Hypothalamus (tissue), 51 donors: ENCODE results near the gene EPAS1.
A peak's percentile ranks its signal among the peaks of the same experiment; 100 is the strongest.

Experiments
- DNase-seq, 51 donors: peaks; one replicate each; lab custom pipeline; 2025; lab: John Stamatoyannopoulos, UW

Gene EPAS1

DNA sequence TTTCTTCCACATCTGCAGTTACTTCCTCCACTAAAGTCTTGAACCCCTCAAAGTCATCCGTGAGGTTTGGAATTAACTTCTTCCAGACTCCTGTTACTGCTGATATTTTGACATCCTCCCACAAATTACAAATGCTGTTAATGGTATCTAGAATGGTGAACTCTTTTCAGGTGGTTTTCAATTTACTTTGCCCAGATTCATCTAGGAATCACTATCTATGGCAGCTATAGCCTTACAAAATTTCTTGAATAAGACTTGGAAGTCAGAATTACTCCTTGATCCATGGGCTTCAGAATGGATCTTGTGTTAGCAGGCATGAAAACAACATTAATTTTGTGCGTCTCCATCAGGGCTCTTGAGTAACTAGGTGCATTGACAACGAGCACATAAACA, 19.9 kb downstream of the EPAS1 start:
- no peak for DNase-seq

DNA sequence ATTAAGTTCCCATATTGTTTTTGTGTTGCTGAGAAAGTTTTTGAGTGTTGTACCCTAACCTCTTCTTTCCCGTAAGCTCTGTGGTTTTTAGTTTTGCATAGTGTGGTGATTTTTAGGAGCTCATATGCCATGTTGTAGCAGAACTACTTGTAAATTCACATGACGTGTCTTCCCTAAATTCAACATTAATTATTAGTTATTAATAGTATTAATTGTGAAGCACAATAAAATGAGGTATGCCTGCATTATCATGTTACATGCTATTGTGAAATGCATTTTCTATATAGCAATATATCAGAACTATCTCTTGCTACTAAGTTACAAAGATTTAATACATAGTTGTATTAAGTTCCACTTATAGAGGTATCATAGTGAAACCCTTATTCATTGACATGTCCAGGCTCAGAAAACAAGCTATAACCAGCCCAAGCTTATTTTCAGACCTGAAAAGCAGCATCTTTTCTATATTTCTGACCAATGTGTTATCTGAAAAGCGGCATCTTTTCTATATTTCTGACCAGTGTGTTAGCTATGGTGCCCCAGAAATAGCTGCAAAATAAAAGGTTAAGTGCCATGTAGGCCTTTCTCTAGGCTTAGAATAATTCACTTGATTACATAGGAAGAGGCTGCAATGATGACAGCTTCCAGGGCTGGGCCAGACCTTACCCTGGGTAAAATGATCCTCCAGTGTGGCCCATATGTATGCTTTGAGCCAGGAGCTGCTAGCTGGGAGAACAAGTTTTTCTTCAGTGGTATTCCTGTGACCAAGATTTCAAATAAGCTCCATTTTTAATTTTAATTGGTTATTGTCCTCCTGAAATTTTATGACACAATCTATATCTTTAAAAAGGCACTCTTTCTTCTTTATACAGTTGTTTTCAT, 21.6 kb downstream of the EPAS1 start:
- DNase-seq: no peak

DNA sequence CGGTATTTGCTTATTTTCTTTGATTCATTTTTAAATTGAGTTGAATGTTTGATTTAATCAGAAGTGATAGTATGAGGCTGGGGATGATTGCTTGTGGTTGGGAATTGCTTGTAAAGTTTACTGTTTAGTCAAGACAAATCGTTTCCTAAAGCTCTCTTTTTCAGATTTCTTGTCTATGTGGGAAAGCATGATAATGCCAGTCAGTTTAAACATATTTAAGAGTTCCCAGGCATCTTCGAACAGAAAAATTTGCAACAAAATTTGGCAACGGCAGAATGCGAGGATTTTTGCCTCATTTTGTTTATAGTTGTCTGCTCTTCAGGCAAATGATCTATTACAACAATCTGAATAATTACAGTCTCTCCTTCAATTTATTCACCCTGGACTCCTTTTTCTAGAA, 22.5 kb downstream of the EPAS1 start:
- no peak for DNase-seq

DNA sequence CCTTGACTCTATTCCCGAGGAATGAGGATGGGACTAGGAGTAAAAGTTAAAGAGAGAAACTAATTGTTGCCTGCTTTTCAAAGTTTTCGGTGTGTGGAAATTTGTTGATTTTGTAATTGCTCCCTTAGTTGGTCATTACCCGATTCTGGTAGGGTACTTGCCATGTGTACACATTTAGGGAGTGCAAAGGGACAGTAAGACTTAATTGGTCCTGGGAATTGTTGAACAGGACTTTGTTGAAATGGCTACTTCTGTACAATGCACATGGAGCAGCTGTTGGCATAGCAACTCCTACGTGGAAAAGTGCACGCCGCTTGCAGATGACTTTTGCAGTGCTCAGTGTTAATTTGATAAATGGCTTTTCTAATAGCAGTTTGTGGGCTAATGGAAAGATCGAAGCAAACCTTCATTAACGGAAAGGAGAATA, 22.9 kb downstream of the EPAS1 start:
- peak in 1 of 51 donors; percentile 32 for DNase-seq

DNA sequence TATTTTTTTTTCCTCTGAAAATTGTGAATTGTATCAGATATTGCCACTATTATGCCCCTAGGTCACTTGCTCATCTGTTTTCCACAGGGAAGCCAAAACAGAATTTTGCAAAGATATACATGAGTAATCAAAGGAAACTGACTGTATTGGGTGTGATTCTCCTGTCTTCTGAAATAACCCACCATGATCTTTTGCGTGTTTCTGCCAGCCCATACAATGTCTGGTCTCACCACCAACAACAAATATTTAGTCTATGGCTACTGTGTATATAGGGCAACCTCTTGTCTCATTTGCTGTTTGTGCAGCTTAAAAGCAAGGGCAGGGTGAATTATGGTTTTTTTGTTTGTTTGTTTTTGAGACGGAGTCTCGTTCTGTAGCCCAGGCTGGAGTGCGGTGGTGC, 26.5 kb downstream of the EPAS1 start:
- DNase-seq: no peak

DNA sequence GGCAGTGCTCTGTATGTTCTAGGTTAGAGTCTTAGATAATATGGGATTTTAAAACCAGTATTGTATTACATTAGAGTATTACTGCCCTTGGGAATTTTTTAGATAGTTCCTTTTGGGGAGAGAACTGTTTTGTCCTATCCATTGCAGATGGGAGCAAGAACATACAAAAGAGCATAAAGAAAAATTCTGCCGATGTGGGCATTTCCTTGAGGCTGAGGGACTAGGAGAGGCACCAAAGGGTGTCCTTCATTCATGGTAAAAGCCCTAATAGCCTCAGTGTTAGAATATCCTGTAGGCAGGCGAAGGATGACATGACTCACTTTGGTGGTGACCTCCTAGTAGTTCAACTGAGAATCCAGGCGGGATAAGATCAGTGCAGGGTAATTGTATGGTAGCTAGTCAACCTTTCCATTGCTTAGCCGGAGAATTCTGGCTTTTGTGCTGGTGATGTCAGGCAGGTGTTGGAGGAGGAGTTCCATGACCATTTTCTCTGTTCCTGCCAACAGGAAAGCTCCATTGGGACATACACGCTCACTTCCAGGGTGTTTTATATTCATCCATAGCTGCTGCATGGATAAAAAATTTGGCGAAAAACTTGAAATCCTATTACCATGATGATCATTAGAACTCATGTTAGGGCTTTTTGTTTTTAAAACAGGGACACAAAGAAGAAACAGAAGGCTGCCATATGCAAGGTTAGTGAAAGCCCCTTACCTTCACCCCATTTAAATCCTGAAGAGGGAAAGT, 28.1 kb downstream of the EPAS1 start:
- DNase-seq: no peak

DNA sequence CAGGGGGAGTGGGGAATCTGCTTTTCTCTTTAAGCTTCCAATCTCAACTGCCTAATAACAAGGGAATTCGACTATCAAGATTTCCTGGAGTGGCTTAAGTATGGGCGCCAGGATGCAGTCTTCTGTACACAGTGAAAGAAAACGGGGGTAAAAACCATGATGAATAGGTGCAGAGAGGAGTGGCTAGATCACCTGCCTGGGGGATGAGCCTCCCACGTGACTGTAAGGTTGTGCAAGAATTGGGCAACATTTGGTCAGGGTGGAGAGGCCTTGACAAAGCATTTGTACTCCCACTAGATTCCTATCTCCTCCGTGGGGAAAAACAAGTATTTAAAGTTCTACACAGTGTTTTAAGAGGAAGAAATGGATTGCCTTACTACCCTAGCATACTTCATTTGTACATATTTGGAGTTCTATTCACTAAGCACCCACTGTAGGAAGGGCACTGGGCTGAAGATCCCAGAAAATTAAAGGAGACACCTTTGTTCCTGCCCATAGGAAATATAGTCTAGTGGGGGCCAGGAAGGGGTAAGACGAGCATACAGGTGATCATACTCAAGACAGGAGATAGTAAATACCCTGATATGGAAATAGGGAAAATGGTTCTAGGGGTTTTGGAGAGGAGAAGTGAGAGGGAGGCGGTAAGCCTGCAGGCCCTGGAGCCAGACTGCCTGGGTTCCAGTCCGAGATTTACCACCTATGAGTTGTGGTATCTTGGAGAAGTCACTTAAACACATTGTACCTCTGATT, 29.2 kb downstream of the EPAS1 start:
- DNase-seq: no peak

DNA sequence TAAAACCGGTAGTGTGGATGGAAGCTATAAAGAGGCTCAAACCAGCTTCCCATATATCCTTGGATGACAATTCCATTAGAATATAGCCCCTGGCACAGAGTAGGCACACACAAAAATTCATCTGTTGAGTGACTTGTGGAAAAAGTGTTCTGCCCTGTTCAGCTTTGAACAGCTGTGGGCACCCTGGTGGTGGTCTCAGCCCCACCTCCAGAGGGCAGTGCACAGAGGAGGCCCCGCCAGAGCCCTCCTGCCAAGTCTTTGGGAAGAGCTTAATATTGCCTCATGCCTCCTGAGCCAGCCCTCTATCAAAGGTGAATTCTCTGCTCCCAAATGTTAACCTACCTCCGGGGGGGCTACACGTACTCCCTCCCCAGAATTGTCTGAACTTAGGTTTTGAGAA, 30.4 kb downstream of the EPAS1 start:
- no peak for DNase-seq

DNA sequence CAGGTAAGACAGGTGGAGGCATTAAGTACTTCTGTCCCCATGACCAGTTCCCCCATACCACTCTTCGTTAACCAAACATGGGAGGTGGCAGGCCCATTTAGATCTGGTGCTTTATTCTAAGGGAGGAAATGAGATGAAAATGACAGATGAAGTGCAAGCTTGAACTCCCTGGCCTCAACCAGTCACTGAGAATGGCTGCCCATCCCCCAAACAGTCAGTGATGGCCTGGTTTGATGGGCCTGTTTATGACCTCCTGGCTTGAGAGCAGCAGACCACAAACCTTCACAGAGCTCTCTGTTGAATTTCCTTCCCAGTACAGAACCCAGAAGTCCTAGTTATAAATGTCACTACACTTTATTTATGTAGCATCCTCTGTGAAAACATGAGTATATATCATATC, 31.1 kb downstream of the EPAS1 start:
- DNase-seq: no peak

DNA sequence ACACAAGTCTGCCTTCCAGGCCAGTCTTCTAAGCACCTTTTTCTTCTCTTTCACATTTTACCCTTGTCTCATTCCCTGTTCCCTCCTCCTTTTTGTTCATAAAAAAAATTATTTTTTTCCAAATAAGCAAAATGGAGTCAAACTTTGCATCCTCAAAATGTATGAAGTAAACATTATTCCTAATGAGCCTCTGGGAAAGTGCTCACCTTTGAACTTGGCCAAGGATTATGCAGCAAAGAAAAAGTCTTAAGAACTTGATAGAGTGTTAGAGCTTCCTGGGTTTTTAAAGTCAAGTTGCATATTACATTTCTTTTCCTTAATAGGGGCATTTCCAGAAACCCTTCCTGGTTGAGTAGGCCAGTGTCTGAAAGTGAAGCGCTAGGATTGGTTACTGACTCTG, 31.6 kb downstream of the EPAS1 start:
- no peak for DNase-seq

DNA sequence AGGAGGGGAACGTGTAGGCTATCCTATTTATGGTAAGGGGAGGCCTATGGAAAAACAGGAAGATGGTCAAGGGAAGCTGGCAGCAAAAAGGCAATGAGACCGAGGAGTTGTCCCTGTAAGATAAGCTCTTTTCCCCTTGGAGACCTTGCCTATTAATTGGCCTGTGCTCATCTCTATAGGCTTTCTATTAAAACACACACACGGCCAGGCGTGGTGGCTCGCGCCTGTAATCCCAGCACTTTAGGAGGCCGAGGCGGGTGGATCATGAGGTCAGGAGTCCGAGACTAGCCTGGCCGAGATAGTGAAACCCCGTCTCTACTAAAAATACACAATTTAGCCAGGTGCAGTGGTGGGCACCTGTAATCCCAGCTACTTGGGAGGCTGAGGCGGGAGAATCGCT, 32.1 kb downstream of the EPAS1 start:
- DNase-seq: no peak

DNA sequence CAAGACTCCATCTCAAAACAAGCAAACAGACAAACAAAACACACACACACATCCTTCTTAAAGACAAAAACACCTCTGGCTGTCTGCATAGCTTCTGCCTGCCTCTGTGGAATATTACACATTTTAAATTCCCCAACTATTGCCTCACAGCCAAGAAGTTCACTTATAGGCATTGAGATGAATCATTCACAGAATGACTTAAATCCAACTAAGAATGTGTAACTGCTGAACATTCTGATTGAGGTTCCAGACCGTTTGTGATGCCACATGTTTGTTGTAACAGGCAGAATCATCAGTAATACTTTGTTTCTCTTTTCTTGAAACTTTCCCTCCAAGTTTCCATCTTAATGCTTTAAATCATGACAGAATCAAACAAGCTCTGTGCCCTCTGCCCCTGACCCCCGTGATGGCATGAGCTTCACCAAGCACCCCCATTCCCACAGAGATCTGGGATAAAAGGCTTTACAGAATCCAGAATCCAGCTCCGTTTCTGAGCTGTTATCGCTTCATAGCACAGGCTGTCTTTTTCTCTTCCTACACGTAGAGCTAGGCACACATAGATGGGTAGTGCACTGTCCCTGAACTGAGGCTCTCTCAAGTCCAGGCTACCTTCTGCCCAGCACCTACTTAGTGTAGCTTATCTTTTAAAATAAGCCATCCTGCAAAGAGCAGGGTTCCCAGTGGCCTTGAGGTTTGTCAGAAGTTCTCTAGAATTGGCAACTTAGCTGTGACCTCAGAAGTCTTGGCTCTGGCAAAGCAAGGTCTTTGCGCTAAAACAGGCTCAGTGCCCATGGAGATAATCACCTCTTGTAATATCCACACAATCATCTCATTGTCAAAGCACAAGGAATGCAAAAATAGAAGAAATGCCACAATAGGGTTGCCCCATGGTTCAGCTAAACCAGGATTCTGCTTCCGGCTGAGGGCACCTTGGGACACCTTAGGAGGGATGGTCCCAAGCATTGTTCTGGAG, 32.9 kb downstream of the EPAS1 start:
- DNase-seq: peak in 1 of 51 donors; percentile 15

DNA sequence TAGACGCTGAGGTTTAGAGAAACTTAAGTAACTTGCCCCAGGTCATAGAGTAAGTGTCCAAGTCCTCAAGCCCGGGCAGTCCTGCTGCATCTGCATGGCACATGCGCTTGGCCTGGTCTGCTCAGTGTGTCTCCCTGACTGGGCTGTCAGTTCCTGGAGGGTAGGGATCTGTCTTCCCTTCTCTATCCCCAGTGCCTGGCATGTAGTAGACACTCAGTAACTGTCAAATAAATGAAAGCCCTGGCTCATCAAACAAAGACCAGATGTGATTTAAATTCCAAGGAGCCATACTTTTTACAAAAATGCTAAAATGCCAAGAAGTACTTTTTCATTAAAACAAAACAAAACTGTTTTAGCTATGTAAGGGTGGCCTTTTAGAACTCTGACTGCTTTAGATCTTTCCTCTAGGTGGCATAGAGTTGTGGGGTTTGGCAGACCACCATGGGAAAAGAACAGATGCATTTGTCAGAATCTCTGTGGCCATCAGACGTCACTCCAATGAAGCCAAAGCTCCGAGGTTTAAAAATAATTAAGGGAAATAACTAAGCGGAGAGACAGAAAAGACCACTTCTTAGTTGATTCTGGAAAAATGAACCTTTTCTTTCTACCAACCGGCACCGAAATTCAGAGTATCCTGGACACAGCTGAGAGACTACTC, 34.0 kb downstream of the EPAS1 start:
- no peak for DNase-seq

DNA sequence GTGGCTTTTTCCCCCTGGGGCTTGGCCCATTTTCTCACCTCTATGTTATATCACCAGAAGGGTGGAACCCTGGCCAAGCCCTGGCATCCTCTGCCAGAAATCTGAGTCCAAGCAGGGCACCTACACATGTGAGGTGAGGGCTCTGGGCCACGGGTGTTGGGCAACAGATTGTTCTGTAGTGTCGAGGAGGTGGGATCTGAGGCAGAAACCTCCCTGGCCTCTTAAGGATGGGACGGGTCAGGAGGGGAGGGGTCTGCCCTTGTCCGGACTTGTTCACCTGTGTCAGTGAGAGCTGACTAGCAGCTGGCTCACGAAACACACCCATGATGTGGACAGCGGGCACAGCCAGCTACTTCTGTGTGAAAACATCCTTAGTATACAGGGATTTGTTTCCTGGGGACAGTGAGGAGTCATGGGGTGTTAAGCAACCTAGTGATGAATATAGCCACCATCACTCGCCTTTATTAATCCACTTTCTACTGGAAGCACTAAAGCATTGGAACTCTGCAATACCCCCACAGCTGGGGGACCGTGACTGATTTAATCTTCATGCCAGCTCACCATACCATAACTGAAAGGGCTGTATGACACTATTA, 35.6 kb downstream of the EPAS1 start:
- DNase-seq: no peak

DNA sequence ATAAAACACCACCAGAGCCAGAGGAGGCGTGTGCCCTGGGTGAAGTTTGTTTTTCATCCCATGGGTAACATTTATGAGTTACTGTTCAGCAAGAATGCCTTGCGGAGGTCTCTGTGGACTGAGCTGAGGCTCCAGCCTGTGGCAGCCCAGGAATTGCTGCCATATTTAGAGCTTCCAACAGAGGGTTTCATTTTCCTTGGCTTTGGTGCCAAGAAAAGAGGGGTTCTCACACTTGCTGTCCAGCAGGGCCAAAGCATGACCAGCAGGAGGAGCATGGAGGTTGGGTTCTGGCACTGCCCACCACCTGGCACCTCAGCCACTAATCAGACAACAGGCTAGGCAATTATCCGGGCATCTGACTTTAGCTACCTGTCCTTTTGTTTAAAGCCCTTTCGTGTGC, 36.7 kb downstream of the EPAS1 start:
- peak in 3 of 51 donors; percentile 22 to 39 (median 27) for DNase-seq

DNA sequence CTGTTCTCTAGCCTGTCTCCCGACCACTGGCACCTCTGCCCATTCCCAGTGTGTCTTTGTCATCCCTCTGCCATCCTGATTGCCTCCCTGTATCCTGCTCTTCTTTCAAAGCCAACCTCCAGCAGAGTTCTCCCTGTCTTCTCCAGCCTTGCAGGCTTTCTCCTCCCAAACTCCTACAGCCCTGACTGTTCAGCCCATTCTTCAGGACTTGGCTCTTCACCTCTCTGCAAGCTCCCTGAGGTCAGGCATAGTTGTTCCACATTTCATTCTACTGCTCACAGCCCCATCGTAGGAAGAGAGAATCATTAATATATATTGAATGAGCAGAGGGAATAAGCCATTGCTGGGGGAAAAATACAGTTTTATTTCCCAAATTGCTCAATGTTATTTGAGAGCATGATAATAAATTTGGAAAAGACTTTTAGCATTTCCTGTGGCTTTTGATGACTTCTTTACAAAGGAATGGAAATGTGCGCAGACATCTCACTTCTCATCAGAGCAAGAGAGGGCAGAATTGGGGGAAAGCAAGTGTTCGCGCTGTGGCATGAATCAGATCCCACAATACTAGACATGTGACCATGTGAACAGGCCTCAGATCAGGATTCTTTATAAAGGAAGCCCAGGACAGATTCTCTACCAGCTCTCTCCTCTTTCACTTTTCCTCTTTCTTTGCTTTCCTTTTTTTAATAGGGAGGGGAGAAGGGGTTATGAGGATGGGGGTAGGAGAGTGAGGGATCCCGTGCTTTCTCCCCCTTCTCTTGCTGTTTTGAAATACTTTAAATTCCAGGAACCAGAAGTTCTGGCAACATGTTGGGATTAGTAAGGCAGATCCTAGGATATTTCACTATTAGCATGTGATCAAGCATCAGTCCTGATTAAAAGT, 37.4 kb downstream of the EPAS1 start:
- DNase-seq: no peak

DNA sequence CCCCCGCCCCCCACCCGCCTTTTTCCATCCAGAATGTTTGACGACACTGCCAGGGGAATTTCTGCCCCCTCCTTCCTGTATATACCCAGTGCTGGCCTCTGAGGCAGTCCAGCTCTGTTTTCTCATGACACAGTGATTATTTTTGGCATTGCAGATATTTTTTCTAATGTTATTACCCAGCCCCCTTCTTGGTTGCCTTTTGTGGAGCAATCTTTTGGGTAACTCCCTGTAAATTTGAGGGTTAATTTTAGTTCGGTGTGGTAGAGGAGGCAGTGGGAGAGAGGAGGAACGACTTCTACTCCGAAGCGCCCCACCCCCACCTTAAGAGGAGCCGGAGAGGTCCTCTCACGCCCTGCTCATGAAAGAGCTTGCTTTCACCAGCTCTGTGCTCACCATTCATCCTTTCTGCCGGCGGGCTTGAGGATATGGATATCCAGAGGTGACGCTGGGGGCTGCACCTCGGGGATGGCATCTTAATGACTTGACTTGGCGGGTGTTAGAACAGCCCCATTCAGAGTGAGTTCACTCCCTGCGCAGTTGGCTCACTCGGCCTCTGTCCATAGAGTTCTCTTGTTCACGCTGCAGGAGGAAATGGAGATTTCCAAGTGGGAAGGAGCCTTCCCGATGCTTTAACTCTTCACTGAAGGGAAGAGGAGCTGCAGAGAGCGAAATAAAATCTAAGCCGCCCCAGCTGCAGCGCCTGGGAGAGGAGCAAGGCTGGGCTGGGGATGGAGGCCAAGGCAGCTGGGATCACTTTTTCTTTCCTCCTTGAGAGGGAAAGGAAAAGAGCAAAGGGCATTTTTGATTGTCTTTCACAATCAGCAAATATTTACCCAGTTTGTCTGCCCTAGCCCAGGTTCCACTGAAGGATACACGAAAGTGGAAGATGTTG, 38.4 kb downstream of the EPAS1 start:
- DNase-seq: peak in 39 of 51 donors; percentile 14 to 83 (median 48)
